C4-2B (cell line): ENCODE results near the gene TIAM2.
"Not testable (repeated sequence)": the region's sequence is repeated elsewhere in the genome, so short reads cannot be mapped to it uniquely, and the experiment has no call there.

ENCODE experiments used
- H3K27ac ChIP-seq: fragments of 450-650 bp; 2 replicates; pipeline ENCODE4 v1.5.1; 2017
- ZFX ChIP-seq: fragments of 450-650 bp; IDR thresholded peaks from 2 replicates; pipeline ENCODE4 v1.6.1; 2017
- TF ChIP-seq, protein P1 (sequence below): fragments of 450-650 bp; conservative IDR thresholded peaks from 2 replicates; pipeline ENCODE4 v1.5.1; 2017; ENCODE audit warnings: mild to moderate bottlenecking

Gene TIAM2

DNA sequence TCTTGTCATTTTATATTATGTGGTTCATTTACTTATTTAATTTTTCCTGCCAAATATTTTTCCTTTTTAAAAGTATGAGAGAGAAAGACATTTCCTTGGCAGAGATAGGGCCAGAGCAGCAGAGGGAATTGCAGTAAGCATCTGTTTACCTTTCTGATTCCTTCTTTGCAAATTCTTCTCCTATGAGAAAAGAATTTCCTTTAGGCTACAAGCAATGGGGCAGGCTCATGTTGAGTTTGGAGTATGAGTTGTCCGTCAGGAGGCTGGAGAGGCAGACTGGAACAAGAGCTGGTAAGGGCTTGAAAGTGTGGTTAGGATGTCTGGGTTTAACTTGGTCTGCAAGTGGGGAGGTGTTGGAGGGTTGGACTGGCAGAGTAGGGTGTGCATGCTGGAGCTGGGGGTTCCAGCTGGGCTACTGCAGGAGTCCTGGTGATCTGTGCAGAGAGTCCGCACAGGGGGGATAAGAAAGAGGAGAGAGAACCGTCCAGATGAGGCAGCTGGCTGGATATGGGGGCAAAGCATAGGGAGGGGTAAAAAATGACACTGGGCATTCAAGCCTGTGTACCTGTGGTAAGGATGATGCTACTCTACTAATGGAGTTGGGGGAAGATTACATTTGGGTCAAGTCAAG lies 19.7 kb downstream of the TIAM2 start:
- TF ChIP-seq, protein P1, sequence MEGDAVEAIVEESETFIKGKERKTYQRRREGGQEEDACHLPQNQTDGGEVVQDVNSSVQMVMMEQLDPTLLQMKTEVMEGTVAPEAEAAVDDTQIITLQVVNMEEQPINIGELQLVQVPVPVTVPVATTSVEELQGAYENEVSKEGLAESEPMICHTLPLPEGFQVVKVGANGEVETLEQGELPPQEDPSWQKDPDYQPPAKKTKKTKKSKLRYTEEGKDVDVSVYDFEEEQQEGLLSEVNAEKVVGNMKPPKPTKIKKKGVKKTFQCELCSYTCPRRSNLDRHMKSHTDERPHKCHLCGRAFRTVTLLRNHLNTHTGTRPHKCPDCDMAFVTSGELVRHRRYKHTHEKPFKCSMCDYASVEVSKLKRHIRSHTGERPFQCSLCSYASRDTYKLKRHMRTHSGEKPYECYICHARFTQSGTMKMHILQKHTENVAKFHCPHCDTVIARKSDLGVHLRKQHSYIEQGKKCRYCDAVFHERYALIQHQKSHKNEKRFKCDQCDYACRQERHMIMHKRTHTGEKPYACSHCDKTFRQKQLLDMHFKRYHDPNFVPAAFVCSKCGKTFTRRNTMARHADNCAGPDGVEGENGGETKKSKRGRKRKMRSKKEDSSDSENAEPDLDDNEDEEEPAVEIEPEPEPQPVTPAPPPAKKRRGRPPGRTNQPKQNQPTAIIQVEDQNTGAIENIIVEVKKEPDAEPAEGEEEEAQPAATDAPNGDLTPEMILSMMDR: no peak
- no peak for TF ChIP-seq ZFX
- no peak overlapping the region for H3K27ac ChIP-seq

DNA sequence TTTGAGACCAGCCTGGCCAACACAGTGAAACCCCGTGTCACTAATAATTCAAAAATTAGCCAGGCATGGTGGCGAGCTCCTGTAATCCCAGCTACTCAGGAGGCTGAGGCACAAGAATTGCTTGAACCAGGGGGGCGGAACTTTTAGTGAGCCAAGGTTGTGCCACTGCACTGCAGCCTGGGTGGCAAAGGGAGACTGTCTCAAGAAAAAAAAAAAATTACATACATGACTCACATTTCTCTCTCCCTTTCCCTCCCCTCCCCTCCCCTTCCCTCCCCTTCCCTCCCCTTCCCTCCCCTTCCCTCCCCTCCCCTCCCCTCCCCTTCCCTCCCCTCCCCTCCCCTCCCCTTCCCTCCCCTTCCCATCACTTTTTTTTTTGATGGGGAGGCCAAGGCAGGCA lies 23.3 kb downstream of the TIAM2 start:
- H3K27ac ChIP-seq: not testable (repeated sequence)

DNA sequence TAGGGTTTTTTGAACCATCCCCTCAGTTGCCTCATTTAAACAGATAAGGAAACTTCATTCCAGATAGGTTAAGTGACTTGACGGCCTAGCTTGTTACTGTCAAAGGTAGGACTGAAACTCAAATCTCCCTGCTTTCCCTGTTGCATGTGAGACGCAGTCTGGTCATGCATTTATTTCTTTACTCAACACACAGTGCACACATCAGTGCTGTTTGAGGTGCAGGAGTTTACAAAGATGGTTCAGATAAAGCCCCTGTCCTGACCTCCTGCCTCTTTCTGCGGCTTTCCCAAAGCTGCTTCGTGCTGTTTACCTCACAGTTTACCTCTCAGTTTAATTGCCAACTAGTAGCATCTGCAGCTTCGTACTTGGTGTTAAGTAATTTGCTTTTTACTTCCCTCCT lies 26.6 kb downstream of the TIAM2 start:
- no peak overlapping the region for H3K27ac ChIP-seq
- TF ChIP-seq ZFX: no peak
- TF ChIP-seq, protein P1: no peak

DNA sequence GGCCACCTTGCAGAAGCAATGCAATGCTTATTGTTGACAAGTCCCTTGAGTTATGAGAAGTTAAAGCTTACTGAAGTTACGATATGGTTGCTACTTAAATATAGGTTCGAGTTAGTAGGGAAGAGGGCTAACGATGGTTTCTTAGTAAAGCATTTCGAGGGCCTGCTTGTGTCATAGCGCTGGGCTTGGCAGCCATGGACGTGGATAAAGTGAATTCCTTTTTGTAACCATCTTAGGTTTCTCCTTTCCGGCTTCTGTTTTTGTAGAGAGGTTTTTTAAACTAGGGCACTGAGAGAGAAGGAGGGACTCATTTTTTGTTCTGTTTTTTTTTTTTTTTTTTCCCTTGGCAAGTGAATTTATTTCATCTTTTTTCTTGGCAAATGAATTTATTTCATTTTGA lies 27.6 kb downstream of the TIAM2 start:
- H3K27ac ChIP-seq: no peak overlapping the region
- no peak for TF ChIP-seq ZFX
- TF ChIP-seq, protein P1: no peak

DNA sequence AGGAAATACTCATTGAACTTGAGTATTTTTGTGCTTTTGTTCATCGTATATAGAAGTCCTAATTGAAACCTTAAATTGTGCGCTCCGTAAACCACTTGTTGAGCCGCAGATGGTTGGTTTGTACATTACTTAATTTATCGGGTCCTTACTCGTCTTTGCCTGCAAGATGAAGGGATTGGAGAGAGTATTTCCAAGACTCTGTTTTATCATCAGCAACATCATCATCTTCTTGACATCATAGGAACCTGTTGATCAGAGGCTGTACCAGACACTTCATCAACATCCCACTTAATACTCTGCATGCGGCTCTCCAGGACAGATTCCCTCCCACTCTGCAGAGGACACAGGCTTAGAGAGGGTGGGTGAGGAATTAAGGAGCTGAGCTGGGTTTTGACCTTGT lies 28.6 kb downstream of the TIAM2 start:
- TF ChIP-seq, protein P1: no peak
- TF ChIP-seq ZFX: no peak
- no peak overlapping the region for H3K27ac ChIP-seq

DNA sequence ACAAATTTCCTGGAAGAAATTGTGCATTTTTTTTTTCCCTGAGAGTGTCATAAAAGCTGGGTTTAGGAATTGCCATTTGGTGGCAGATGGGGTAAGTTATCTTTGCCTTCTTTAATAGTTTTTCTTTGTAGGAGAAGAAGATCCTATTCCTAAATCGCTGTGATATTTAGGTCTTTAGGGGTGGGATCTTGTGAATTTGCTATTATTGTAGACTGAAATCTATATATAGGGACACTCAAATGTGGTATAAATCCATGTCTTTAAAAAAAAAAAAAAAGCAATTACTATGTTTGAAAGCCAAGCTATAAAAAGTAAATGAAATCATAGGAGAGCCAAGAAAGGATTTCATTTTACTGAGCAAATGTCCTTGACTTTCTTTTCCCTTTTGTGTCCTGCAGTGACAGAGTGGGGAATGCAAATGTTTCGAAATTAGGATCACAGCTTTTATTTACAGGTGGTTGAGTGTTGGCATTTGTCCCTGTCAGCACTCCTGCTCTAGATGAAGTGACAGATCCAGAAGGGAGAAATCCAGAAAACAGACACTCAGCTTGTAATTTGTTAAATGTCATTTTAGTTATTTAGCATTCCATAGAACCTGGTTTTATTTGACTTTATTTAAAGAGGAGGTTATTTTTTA lies 29.4 kb downstream of the TIAM2 start:
- no peak overlapping the region for H3K27ac ChIP-seq
- TF ChIP-seq, protein P1: no peak
- TF ChIP-seq ZFX: no peak

DNA sequence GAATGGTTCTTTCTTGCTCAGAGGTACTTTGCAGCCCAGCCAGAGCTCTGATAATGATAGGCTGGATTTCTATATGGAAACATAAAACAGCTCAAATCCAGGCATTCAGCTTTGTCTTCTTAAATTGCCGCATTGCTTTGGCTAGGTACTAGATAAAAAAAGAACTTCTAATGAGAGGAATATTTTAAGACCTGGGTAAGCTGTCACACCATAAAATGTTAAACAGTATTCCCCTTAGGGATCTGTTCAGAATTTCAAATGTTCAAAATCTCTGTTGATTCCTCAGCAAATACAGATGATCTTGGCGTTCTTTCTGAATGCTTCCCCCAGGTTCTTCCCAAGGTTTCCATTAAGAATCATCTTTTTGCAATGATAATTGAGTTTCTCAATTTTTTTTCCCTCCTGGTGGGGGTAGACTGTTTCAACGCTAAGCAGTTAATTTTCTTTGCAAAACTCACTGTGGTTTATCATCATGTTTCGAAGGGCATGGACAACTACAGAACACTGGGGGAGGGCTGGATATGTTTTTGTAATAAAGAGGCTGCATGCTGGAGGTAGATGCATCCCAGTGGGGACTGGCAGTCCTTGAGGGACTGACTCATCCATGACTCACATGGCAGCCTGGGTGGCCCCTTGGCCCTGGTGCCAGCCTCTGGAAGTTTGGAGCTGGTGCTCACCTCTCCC lies 31.0 kb downstream of the TIAM2 start:
- TF ChIP-seq, protein P1: no peak
- no peak for TF ChIP-seq ZFX
- H3K27ac ChIP-seq: no peak overlapping the region
